Tongue (tissue), 2 donors: ENCODE results near the gene ERMN. TPM values are rescaled to one million over a fixed set of nuclear protein-coding genes. Genes with fewer than 3 reads are reported as not detected.

Experiments
- DNase-seq: peaks from one replicate; pipeline ENCODE4 v3.0.0-alpha.2; 2015
- total RNA-seq: library from RNA; depleted of rRNA; stranded (reverse); fragments of >200 nt; gene quantifications from one replicate; pipeline ENCODE4 v1.2.3, GENCODE V29; 2014

ERMN gene
- total RNA-seq, 1 donor from 2014 or later: not detected

DNA sequence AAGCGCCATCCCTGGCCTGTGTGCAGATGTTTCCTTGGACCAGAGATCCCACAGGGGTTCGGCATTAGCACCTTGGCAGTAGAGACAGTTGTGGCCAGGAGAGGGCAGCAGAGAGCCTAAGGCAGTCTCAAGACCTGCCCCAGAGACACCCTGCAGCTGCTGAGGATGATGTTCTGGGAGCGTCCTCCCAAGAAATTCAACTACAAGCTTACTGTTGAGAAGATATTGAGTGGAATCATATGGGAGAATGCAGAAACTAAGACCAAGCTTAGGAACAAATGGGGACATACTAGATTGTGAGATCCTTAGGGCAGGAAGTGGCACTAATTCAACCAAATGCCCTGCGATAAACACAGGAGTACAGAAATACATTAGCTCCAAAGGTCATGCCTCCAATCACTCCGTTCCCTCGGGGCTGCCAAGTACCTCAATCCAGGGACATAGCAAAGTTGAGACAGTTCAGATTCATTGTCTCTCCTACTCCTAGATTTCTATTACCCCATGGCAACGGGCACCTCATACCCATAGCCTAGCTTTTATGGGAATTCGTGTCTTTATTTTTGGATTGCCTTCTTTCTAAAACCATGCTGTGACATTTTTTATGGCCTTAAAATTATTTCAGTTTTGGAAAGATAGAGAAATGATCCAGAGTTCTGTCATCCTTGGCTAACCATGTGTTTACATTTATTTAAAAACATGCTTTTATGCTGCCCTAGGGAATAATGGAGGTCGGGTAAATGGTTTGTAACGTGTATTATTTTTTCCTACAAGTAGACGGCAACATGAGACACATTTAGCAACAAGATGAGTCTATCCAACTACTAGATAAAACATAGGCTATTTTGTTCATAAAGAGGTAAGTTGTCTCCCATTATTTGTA is 2.2 kb upstream of the ERMN start:
- peak; percentile 86 for DNase-seq

DNA sequence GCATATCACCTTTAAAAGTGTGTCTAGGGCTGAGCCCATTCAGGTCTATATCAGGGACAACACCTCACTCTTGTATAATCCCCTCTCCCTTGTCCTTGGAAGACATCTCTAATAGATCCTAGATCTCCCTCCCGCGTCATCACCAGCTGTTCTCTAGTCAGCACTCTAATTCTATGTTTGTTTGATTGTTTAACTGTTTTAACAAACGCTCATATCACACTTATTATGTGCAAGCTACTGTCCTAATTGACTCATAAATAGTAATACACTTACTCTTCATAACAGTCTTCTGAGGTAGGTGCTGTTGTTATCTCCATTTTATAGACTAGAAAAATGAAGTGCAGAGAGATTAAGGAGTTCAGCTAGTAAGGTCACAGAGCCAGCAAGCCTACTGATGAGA is 1.6 kb upstream of the ERMN start:
- peak; percentile 21 for DNase-seq

DNA sequence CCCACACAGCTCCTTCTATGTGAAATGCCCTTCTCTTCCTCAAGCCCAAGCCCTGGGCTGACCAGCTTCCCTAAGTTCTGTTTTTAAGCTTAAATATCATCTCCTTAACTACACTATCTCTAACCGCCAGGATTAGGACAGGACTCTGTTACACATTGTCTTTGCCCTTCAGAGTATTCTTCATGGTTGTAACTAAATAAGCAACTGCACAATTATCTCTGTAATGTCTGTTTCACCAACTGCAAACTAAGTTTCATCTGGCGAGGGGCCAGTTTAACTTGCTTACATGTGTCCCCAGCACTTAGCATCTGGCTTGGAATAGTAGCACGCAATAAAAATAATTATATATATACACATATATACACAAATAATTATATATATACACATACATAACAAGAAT is 1.1 kb upstream of the ERMN start:
- peak; percentile 73 for DNase-seq

DNA sequence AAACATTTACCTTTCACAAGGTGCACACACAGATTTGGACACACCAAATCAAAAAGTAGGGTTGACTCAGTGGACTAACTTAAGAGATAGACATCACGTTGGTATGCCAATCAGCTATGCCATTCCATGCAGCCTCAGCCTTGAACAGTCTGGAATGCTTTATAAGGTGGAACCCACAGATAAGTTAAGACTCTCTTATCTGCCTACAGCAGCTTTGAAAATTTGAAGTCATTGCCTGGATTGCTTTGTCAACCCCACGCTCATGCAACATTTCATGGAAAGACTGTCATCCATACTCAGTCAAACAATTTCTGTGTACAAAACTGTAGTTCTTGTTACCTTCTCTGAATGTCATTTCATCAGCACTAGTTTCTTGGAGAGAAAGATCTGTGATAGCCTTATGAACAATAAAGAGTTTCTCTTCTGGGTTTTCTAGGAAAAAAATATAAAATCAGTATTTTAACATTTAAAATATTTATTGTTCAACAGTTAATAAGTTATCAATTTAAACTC is 1.2 kb downstream of the ERMN start:
- DNase-seq: no peak

GRCh38 chr2:157322432-157322831 is 3.2 kb downstream of the ERMN start:
- no peak for DNase-seq

GRCh38 chr2:157321466-157321865 is 4.2 kb downstream of the ERMN start:
- DNase-seq: no peak

GRCh38 chr2:157320409-157320808 is 5.2 kb downstream of the ERMN start:
- no peak for DNase-seq

- DNase-seq: no peak
These were observed 5.8 kb downstream of the ERMN start for GRCh38 chr2:157319795-157320194.

GRCh38 chr2:157318884-157319283 is 6.7 kb downstream of the ERMN start:
- DNase-seq: no peak

DNA sequence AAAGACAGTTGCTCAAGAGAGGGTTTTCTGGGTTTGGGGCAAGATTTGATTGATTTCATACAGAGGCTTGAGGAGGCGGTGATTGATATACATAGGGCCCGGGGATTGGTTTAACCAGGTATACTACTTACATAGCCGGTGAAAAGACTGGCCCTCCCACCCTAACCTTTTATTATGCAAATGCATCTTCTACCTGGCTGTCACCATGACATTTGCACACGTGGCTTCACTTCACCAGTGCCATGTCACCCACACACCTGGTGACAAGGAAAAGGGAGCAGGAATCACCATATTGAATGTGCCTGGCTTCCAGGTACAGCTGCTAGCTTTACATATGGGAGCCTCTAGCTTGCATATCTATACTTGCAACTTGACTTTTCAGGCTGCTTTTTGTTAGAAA is 9.7 kb downstream of the ERMN start:
- DNase-seq: no peak

DNA sequence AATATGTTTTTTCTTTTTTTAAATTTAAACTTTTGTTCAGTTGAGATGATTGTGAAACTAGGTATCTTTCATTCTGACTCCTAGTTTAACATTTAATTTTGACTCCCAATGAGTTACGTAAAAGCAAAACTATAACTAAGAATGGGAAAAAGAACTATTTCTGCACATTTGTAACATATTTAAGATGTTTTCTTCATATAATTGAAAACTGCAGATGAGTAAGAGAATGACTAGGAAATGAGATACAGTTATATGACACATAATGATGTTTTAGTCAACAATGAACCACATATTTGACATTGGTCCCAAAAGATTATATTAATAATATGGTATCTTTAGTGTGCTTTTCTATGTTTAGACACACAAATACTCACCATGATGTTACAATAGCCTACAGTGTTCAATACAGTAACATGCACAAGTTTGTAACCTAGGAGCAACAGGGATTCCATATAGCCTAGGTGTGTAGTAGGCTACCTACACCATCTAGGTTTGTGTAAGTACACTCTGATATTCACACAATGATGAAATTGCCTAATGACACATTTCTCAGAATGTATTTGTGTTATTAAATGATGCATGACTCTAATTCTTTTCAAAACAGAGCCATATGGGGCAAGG is 12.6 kb downstream of the ERMN start:
- DNase-seq: no peak

DNA sequence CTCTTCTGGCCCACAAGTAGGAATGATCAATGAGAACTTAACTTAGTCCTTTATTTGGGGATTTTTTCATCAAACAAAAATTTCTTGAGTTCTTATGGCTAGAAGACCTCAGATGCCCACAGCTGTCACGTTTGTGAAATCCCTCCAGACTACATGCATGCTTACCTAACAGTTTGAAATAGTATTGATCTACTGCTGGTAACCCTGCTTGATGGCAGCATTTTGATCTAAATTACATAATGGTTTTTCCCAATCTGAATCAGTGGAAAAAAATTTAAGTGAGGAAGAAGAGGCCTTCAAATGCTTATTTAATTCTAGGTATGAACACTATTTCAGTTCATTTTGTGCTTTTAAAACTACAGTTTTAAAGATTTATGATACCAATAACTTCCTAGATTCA is 13.9 kb downstream of the ERMN start:
- DNase-seq: no peak

- DNase-seq: no peak
These were observed 15.7 kb downstream of the ERMN start for GRCh38 chr2:157309878-157310277.

DNA sequence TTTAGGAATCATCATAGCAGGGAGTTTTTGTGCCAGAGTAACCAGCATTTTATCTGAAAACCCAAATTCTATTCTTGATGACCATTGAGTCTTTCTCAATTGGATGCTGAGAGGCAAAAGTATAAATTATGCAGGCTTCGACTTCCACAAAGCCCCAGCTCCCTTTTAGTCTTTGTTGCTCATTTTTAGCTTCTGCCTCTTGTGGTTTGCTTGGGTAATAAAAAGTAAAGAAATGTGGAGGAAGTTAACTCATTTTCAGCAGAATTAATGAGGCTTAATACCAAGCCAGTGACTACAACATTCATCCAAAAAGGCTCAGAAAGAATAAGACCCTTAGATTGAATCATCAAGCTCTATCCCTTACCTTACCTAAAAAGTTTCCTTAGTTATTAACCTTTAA is 18.6 kb downstream of the ERMN start:
- no peak for DNase-seq

GRCh38 chr2:157305723-157306110 is 19.9 kb downstream of the ERMN start:
- no peak for DNase-seq

- DNase-seq: peak; percentile 50
These were observed 20.6 kb downstream of the ERMN start for GRCh38 chr2:157304811-157305722.

DNA sequence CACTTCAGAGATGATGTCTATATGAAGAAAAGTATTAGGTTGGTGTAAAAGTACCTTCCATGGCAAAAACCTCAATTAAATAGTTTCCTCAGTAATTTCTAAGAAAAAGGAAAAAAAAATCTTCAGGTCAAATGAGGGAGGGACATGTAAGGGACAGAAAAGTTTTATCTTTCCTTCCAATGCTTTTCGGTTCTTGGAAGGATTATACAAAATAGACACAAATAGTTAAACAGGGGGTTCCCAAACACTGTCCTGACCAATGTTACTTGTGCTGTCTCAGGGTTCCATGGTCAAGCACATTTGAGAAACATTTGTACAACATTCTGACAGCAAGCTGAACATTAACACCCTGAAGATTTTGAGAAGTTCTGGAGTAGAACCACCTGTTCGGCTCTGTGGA is 22.0 kb downstream of the ERMN start:
- DNase-seq: no peak

GRCh38 chr2:157302492-157303099 is 23.0 kb downstream of the ERMN start:
- peak; percentile 82 for DNase-seq

GRCh38 chr2:157301307-157301706 is 24.3 kb downstream of the ERMN start:
- DNase-seq: no peak

GRCh38 chr2:157296958-157297357 is 28.7 kb downstream of the ERMN start:
- DNase-seq: no peak

- DNase-seq: no peak
These were observed 29.1 kb downstream of the ERMN start for GRCh38 chr2:157296490-157296889.

- DNase-seq: no peak
These were observed 32.8 kb downstream of the ERMN start for GRCh38 chr2:157292853-157293252.
